ENCODE data around the gene ATP8A2.

DNA sequence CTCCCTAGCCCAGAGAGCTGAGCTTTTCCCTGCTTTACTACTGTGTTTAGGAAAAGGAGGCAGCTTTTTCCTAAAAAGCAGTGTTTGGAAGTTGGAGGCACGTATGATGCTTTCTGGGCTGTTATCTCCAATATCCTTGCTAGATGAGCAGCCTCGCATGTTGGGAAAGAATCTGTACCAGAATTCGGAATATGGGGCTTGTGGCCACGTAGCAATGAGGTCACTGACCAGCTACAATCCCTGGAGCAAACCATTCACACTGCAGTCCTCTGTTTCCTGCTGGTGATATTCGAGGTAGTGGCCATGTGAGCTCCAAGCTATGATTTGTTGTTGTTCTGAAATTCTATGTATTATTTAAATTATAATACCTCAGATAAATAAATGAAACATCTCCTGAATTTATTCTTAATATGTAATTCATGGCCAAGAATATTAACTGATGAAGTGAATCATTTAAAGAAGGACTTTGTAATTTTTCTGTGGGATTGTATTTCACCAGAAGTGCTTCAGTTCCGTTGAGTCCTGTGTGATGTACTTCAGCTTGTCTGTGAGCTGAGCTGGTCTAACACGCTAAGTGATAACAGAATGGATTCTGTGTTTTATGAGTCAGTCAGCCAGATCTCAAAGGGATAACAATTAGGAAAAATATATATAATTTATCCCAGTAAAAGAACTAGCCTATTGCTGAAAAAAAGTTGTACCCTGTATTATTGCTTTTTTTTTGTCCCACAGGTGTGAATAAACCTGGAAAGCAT lies 360.5 kb downstream of the ATP8A2 start:
- TF ChIP-seq POLR2A (IDR thresholded peaks at IDR 0.05) (no peak), CTCF (IDR thresholded peaks at IDR 0.05) (no peak)

All from right lobe of liver (tissue), 4 donors.